SH-SY5Y (cell line): Measurements from ENCODE around the gene CACNG4.

Experiments used
- GATA2 ChIP-seq: IDR thresholded peaks from 2 replicates; pipeline ENCODE4 v1.6.1; 2011; ENCODE audit warnings: mild to moderate bottlenecking, low read depth, low read length
- GATA3 ChIP-seq: IDR thresholded peaks from 2 replicates; pipeline ENCODE4 v1.6.1; 2011; ENCODE audit warnings: low read depth, mild to moderate bottlenecking, low read length, moderate library complexity

DNA sequence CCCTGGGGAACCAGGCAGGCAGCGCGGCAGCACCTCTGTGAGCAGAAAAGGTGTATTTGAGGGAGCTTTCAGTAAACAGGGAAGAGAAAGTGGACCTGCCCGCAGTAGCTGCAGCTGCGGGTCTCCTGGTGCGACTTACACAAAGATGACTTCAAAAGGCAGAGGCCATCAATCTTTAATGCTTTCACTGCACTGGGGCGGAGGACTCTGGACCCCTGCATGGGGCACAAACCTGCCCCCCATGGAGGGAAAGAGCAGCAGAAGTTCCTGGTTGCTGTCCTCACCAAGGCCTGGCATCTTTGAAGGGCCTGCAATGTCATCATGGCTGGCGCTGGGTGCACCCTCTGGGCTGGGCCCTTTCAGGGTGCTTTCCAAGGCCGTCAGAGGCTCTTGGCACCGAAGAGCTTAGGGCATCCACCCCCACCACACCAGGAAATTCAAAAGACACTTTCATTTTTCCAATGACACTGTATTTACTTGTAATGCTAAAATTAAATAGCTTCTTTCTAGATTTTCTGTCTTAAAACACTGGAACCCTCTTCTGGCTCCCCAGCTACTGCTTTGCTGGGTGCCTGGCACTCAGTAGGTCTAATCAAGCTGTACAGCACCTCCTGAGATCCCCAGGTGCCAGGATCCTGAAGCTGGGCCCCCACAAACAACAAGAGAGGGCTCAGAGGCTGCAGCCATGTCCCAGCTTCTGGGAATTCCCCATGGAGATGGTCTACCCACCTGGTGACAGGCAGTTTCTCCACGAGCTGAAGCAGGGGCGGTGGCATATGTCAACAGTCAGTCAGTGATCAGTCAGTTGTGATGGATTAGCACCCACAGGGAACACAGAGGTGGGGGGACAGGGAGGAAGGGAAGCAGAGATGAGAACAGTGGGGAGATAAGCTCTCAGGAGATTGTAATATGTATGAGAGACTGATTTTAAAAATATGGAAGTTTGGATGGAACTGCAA, 77.7 kb downstream of the CACNG4 start:
- TF ChIP-seq GATA2 (no peak), GATA3 (no peak)
